ENCODE results near the gene LEKR1. TPM values are rescaled to one million over a fixed set of nuclear protein-coding genes. Genes with fewer than 3 reads are reported as not detected.
A peak's percentile ranks its signal among the peaks of the same experiment; 100 is the strongest.
"Not testable (repeated sequence)": the region's sequence is repeated elsewhere in the genome, so short reads cannot be mapped to it uniquely, and the experiment has no call there.

Gene LEKR1
- total RNA-seq, 1 donor from 2014 or later, result 4.1 TPM

DNA sequence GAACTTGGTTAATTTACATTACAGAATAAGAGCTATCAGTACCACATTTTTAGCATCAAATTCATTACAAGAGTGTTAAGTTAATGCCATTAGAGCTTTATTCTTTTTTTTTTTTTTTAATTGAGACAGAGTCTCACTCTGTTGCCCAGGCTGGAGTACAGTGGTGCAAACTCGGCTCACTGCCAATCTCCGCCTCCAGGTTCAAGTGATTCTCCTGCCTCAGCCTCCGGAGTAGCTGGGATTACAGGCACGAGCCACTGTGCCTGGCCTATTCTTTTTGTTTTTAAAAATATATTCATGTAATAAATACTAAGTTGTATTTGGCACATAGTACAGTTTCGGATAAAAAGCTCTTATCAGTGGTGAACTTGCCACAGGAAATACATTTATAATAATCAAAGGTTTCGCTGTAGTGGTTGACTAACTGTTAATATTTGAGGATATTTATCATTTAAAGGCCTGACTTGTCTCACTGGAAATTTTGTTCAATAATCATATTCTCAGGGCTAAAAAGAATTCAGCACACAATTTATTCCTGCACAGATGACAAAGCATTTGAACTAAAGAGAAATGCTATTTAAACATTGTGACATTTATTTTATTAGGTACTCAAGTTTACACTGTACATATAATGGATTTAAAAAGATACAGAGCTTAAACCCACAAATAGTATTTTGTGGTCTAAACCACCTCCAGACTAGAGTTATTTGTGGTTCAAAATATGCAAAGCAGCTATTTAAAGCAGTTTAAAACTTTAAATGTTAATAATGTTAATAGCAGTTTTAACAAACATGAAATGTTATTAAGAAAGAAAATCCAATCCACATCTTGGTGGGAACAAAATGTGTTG is 6.1 kb upstream of the LEKR1 start:
- Mint-ChIP-seq H3K27me3 (peaks cover 7% of the 10 kb centered on the region), H3K4me1 (ENCODE audit: low read depth) (peaks cover 17% of the 10 kb centered on the region), H3K4me3 (ENCODE audit: low read depth) (no peak overlapping the region), H3K27ac (no peak overlapping the region), H3K9me3 (ENCODE audit: low read depth) (no peaks in the 10 kb centered on the region), H3K36me3 (ENCODE audit: insufficient read depth) (no peaks in the 10 kb centered on the region)
- no peak for DNase-seq (ENCODE audit: low spot score, unreplicated experiment)
- TF ChIP-seq, protein P1, sequence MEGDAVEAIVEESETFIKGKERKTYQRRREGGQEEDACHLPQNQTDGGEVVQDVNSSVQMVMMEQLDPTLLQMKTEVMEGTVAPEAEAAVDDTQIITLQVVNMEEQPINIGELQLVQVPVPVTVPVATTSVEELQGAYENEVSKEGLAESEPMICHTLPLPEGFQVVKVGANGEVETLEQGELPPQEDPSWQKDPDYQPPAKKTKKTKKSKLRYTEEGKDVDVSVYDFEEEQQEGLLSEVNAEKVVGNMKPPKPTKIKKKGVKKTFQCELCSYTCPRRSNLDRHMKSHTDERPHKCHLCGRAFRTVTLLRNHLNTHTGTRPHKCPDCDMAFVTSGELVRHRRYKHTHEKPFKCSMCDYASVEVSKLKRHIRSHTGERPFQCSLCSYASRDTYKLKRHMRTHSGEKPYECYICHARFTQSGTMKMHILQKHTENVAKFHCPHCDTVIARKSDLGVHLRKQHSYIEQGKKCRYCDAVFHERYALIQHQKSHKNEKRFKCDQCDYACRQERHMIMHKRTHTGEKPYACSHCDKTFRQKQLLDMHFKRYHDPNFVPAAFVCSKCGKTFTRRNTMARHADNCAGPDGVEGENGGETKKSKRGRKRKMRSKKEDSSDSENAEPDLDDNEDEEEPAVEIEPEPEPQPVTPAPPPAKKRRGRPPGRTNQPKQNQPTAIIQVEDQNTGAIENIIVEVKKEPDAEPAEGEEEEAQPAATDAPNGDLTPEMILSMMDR (IDR thresholded peaks at IDR 0.05; ENCODE audit: unreplicated experiment), result no peak

DNA sequence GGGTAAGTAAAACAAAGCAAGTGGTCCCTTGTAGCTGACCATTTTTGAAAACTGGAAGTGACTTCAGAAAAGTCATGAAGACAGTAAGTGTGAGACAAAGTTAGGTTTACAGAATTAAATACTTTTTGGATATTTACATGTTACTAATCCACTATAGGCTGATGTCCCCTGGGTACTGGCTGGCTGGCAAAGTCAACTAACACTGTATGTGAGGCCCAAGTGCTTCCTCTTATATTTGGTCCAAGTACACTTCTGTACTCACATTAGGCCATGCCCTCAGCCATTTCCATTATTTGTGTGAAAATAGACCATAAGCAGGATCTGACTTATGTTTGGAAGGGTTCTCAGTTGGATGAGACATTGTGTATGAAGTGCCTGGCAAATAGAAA is 5.5 kb upstream of the LEKR1 start:
- no peaks in the 10 kb centered on the region for H3K36me3 Mint-ChIP-seq (ENCODE audit: insufficient read depth)
- TF ChIP-seq, protein P1 (IDR thresholded peaks at IDR 0.05; ENCODE audit: unreplicated experiment), result no peak

DNA sequence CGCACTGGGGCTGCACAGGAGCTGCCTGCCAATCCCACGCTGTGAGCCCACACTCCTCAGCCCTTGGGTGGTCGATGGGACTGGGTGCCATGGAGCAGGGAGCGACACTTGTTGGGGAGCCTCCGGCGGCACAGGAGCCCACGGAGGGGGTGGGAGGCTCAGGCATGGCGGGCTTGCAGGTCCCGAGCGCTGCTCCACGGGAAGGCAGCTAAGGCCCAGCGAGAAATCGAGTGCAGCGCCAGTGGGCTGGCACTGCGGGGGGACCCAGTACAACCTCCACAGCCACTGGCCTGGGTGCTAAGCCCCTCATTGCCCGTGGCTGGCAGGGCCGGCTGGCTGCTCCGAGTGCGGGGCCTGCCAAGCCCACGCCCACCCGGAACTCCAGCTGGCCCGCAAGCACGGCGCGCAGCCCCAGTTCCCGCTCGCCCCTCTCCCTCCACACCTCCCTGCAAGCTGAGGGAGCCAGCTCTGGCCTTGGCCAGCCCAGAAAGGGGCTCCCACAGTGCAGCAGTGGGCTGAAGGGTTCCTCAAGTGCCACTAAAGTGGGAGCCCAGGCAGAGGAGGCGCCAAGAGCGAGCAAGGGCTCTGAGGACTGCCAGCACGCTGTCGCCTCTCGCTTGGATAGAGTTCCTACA is 3.4 kb upstream of the LEKR1 start:
- not testable (repeated sequence) for H3K9me3 Mint-ChIP-seq (ENCODE audit: low read depth); H3K27me3 Mint-ChIP-seq; H3K4me3 Mint-ChIP-seq (ENCODE audit: low read depth); H3K27ac Mint-ChIP-seq; H3K36me3 Mint-ChIP-seq (ENCODE audit: insufficient read depth); DNase-seq (ENCODE audit: low spot score, unreplicated experiment)
- peaks cover 24% of the 10 kb centered on the region for H3K4me1 Mint-ChIP-seq (ENCODE audit: low read depth)

More for the DNA sequence above, 5.5 kb upstream of the LEKR1 start:
- no peak overlapping the region for H3K27ac Mint-ChIP-seq
- DNase-seq (ENCODE audit: low spot score, unreplicated experiment), result no peak
- no peaks in the 10 kb centered on the region for H3K9me3 Mint-ChIP-seq (ENCODE audit: low read depth)
- H3K4me3 Mint-ChIP-seq (ENCODE audit: low read depth), result no peak overlapping the region
- H3K4me1 Mint-ChIP-seq (ENCODE audit: low read depth), result peaks cover 17% of the 10 kb centered on the region
- H3K27me3 Mint-ChIP-seq, result peaks cover 4% of the 10 kb centered on the region

DNA sequence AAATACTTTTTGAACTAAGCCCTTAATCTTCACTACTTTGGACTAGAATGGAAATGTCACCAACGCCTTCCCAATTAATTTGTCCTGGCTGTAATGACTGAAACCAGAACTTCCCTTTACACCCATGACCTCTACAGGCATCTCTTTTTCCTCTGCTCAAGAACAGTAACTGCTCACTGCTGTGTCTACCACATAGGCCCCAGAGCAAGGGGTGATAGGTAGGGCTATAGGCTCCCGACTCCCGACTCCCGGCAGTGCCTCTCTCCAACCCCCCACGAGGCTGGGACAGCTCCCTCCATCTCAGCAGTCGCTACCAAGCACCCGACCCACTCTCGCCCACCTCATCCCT is 384 bp upstream of the LEKR1 start:
- Mint-ChIP-seq H3K27me3 (no peaks in the 10 kb centered on the region), H3K36me3 (ENCODE audit: insufficient read depth) (no peaks in the 10 kb centered on the region), H3K9me3 (ENCODE audit: low read depth) (no peaks in the 10 kb centered on the region), H3K4me3 (ENCODE audit: low read depth) (peak overlapping the region; percentile 85), H3K27ac (peak overlapping the region; percentile 100), H3K4me1 (ENCODE audit: low read depth) (peaks cover 18% of the 10 kb centered on the region)
- TF ChIP-seq, protein P1 (IDR thresholded peaks at IDR 0.05; ENCODE audit: unreplicated experiment), result no peak
- no peak for DNase-seq (ENCODE audit: low spot score, unreplicated experiment)

DNA sequence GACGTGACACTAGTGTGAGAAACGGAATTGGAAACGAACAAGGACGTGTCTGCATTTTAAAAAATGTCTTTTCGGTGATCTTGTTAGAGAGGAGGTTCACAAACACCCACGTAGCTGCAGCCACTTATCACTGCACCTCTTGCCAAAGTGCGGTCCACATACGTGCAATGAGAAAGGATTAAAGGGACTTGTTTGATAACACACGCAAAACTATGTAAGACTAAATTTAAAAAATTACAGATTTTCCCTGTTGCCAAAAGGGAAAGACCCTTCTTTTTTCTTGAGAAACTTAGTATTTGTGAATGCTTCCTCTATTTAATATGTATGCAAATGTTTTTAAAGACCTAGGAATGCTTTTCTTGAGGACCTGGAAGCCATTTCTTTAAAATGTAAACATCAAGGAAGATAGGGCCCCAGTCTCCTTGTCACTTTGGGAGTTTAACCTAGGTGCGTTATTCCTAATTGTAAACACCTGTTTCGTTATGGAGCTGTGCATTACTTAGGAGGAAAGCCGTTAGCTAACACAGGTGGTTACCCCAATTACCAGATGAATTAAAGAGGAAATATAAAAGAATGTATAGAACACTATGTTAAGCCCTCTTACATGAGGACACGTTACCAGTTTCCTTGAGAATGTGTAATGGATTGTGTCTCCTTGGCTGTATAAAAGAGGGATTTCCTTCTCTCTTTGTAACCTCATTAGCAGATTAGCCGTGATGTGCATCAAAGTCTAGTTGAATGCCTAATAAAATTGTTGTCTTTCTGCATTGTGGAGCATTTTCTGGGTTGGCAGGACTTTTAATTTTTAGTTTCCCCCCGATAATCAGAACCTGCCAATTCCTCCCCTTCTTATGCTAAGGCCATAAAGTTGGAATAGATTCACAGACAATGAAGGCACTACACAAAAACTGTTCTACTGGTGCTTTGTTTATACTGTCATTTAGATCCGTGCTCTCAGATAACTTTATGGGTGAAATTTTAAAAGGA is 1.0 kb downstream of the LEKR1 start:
- Mint-ChIP-seq H3K4me1 (ENCODE audit: low read depth) (peaks cover 21% of the 10 kb centered on the region), H3K9me3 (ENCODE audit: low read depth) (no peaks in the 10 kb centered on the region), H3K36me3 (ENCODE audit: insufficient read depth) (no peaks in the 10 kb centered on the region), H3K27me3 (no peaks in the 10 kb centered on the region), H3K4me3 (ENCODE audit: low read depth) (peak overlapping the region; percentile 85), H3K27ac (peak overlapping the region; percentile 100)
- TF ChIP-seq, protein P1 (IDR thresholded peaks at IDR 0.05; ENCODE audit: unreplicated experiment), result no peak
- DNase-seq (ENCODE audit: low spot score, unreplicated experiment), result no peak
